K562 (cell line): ENCODE results near the gene FAM53A. TPM values are rescaled to one million over a fixed set of nuclear protein-coding genes. Genes with fewer than 3 reads are reported as not detected.

Experiments used
- BRD4 ChIP-seq: fragments of 200-600 bp; sonication (generic); IDR thresholded peaks from 2 replicates; pipeline ENCODE4 v1.6.1; 2017; ENCODE audit warnings: inconsistent platforms
- CHAMP1 ChIP-seq: fragments of 450-650 bp; IDR thresholded peaks from 2 replicates; pipeline ENCODE4 v1.6.1; 2016; ENCODE audit warnings: mild to moderate bottlenecking
- ETS2 ChIP-seq: IDR thresholded peaks from 2 replicates; pipeline ENCODE4 v1.6.1; 2016; ENCODE audit warnings: borderline replicate concordance, missing genetic modification characterization, mild to moderate bottlenecking, moderate library complexity, missing compliant biosample characterization; ENCODE audit not compliant: poor library complexity, severe bottlenecking
- IRF9 ChIP-seq: fragments of 450-650 bp; IDR thresholded peaks from 2 replicates; pipeline ENCODE4 v1.6.1; 2016; ENCODE audit warnings: missing biosample characterization, missing genetic modification characterization
- LARP7 ChIP-seq: fragments of 450-650 bp; IDR thresholded peaks from 2 replicates; pipeline ENCODE4 v1.6.1; 2016
- MEIS2 ChIP-seq: fragments of 450-650 bp; IDR thresholded peaks from 2 replicates; pipeline ENCODE4 v1.6.1; 2014; ENCODE audit warnings: mild to moderate bottlenecking; ENCODE audit not compliant: partially characterized antibody
- PBX2 ChIP-seq, 2 experiments: IDR thresholded peaks in 1 of 2; conservative IDR thresholded peaks in 1 of 2; 2 replicates each; pipeline ENCODE4 v1.6.1; 2016; ENCODE audit warnings: low read depth in 2 of 2, mild to moderate bottlenecking in 1 of 2, missing compliant biosample characterization in 1 of 2, missing genetic modification characterization in 1 of 2, moderate library complexity in 1 of 2
- PHF20 ChIP-seq: fragments of 450-650 bp; IDR thresholded peaks from 2 replicates; pipeline ENCODE4 v1.6.1; 2018; ENCODE audit not compliant: partially characterized antibody
- PHF21A ChIP-seq: fragments of 450-650 bp; IDR thresholded peaks from 2 replicates; pipeline ENCODE4 v1.6.1; 2017; ENCODE audit warnings: low read depth, borderline replicate concordance
- POLR2AphosphoS2 ChIP-seq: IDR thresholded peaks from 2 replicates; pipeline ENCODE4 v1.6.1; 2012; ENCODE audit warnings: low read length, improper control_type of control experiment
- PYGO2 ChIP-seq: fragments of 450-650 bp; IDR thresholded peaks from 2 replicates; pipeline ENCODE4 v1.6.1; 2016; ENCODE audit warnings: mild to moderate bottlenecking, missing genetic modification characterization, moderate library complexity, missing compliant biosample characterization
- RCOR1 ChIP-seq, 2 experiments: IDR thresholded peaks; 2 replicates each; pipeline ENCODE4 v1.6.1; 2012; ENCODE audit warnings: low read depth in 2 of 2, low read length in 2 of 2, borderline replicate concordance in 1 of 2, improper control_type of control experiment in 1 of 2
- SOX6 ChIP-seq: fragments of 450-650 bp; IDR thresholded peaks from 2 replicates; pipeline ENCODE4 v1.6.1; 2014; ENCODE audit warnings: mild to moderate bottlenecking
- ZHX1 ChIP-seq: fragments of 150-350 bp; conservative IDR thresholded peaks from 2 replicates; pipeline ENCODE4 v1.6.1; 2014; ENCODE audit warnings: low read length
- ZNF146 ChIP-seq: IDR thresholded peaks from one replicate; pipeline ENCODE4 v1.6.1; 2018; ENCODE audit warnings: missing compliant biosample characterization; ENCODE audit not compliant: unreplicated experiment
- ZNF274 ChIP-seq: IDR thresholded peaks from 2 replicates; pipeline ENCODE4 v1.6.1; 2011; ENCODE audit warnings: low read depth, mild to moderate bottlenecking, low read length, moderate library complexity, borderline replicate concordance
- ZNF3 ChIP-seq: fragments of 250-450 bp; sonication (Bioruptor Pico); IDR thresholded peaks from 2 replicates; pipeline ENCODE4 v1.5.0; 2021; ENCODE audit warnings: mild to moderate bottlenecking, moderate library complexity
- ZNF444 ChIP-seq: fragments of 250-450 bp; sonication (Bioruptor Pico); IDR thresholded peaks from 2 replicates; pipeline ENCODE4 v1.4.0; 2020; ENCODE audit warnings: mild to moderate bottlenecking, moderate library complexity
- polyA plus RNA-seq, 8 experiments: library from polyadenylated mRNA; depleted of rRNA in 4 of 8; stranded (reverse) in 5 of 8; unstranded in 3 of 8; fragments of >200 nt; fragmentation: Nextera tagmentation in 2 of 8; fragmentation: Illumina TruSeq in 1 of 8; extraction: Ambion mirVana in 2 of 8; extraction: Trizol in 1 of 8; gene quantifications; 2 replicates each; pipeline versions ENCODE4 v1.2.1 to v1.2.3, GENCODE V29; 2011 to 2014; ENCODE audit warnings: inconsistent platforms in 1 of 8, missing spikeins in 1 of 8
- total RNA-seq, 7 experiments: library from RNA; depleted of rRNA in 6 of 7; stranded (reverse); fragments of >200 nt in 6 of 7; fragmentation: Illumina TruSeq in 2 of 7; extraction: Trizol in 2 of 7; gene quantifications; 2 replicates each; pipeline versions ENCODE4 v1.2.1 to v1.2.3, GENCODE V29; 2011 to 2021; ENCODE audit warnings: low replicate concordance in 1 of 7

Gene FAM53A
- total and polyA plus RNA-seq, 9 of the 15 experiments (the other 6 are each of a cell fraction or from before 2014, with no cell fraction given): 0.53 to 2.7 (median 1.4) TPM; not detected in 2

GRCh38 chr4:1632109-1633104, 51.7 kb downstream of the FAM53A start (continued):
- TF ChIP-seq PBX2 (CRISPR knock-in tag; IDR thresholded peaks at IDR 0.05; ENCODE audit: low read depth): no peak
- no peak for TF ChIP-seq PBX2 (tag; conservative IDR thresholded peaks at IDR 0.05; ENCODE audit: low read depth)
- TF ChIP-seq POLR2AphosphoS2: no peak
- no peak for TF ChIP-seq ZNF444 (CRISPR knock-in tag)
- no peak for TF ChIP-seq LARP7
- TF ChIP-seq ZHX1: no peak
- no peak for TF ChIP-seq BRD4
- TF ChIP-seq SOX6: peak; percentile 79
- no peak for TF ChIP-seq ZNF146 (CRISPR knock-in tag)
- TF ChIP-seq CHAMP1: no peak
- TF ChIP-seq MEIS2: peak; percentile 58
- TF ChIP-seq PHF20: peak; percentile 9
- TF ChIP-seq ZNF274: no peak
- TF ChIP-seq PHF21A: no peak
- no peak for TF ChIP-seq PYGO2 (tag)
- no peak for TF ChIP-seq ETS2
- no peak for TF ChIP-seq IRF9 (tag)
- peak in 1 of 2 experiments; percentile 67; a peak in 2 of 4 replicates for TF ChIP-seq RCOR1 (IDR thresholded peaks at IDR 0.05; ENCODE audit: borderline replicate concordance in 1 of 2, low read depth in 2 of 2, low read length in 2 of 2)
- TF ChIP-seq ZNF3 (CRISPR knock-in tag): no peak
